Neural cell (in vitro differentiated cells): ENCODE results near the gene MYLIP. TPM values are rescaled to one million over a fixed set of nuclear protein-coding genes. Genes with fewer than 3 reads are reported as not detected.

Experiments used
- H2AFZ ChIP-seq: fragments of 200-600, 300-800 bp; sonication (generic), shearing (Covaris generic); 2 replicates; pipeline ENCODE4 v1.6.0; 2014; ENCODE audit warnings: low read depth, mild to moderate bottlenecking, antibody characterized with exemption, low read length, moderate library complexity
- H3F3A ChIP-seq: fragments of 200-600 bp; shearing (Covaris generic); 2 replicates; pipeline ENCODE4 v1.6.1; 2016; ENCODE audit warnings: mild to moderate bottlenecking, moderate library complexity, mixed read lengths, antibody characterized with exemption, low read length; ENCODE audit not compliant: insufficient read depth, poor library complexity, severe bottlenecking
- H3K27ac ChIP-seq: fragments of 200-600, 300-800 bp; sonication (generic), shearing (Covaris generic); 2 replicates; pipeline ENCODE4 v1.5.1; 2014; ENCODE audit warnings: mild to moderate bottlenecking, low read length, moderate library complexity
- H3K27me3 ChIP-seq: fragments of 300-800, 200-600 bp; sonication (generic), shearing (Covaris generic); 2 replicates; pipeline ENCODE4 v1.6.0; 2014; ENCODE audit warnings: mild to moderate bottlenecking, low read depth, low read length, moderate library complexity; ENCODE audit not compliant: insufficient read depth
- H3K36me3 ChIP-seq: fragments of 300-800, 200-600 bp; sonication (generic), shearing (Covaris generic); 2 replicates; pipeline ENCODE4 v1.5.1; 2014; ENCODE audit warnings: mild to moderate bottlenecking, antibody characterized with exemption, low read length, moderate library complexity; ENCODE audit not compliant: insufficient read depth
- H3K4me2 ChIP-seq: fragments of 300-800, 200-600 bp; sonication (generic), shearing (Covaris generic); 2 replicates; pipeline ENCODE4 v1.6.0; 2014; ENCODE audit warnings: mild to moderate bottlenecking, low read length
- H3K4me3 ChIP-seq: fragments of 300-800, 200-600 bp; sonication (generic), shearing (Covaris generic); 2 replicates; pipeline ENCODE4 v1.5.1; 2014; ENCODE audit warnings: mild to moderate bottlenecking, low read length, moderate library complexity
- H3K79me2 ChIP-seq: fragments of 200-600 bp; shearing (Covaris generic); replicated peaks from 2 replicates; pipeline ENCODE4 v1.6.0; 2014; ENCODE audit warnings: mild to moderate bottlenecking, low read length, moderate library complexity; ENCODE audit not compliant: insufficient read depth
- H3K9ac ChIP-seq: fragments of 300-800, 200-600 bp; sonication (generic), shearing (Covaris generic); 2 replicates; pipeline ENCODE4 v1.6.1; 2016; ENCODE audit warnings: mild to moderate bottlenecking, low read length, mixed read lengths
- H3K9me2 ChIP-seq: fragments of 200-600 bp; shearing (Covaris generic); 2 replicates; pipeline ENCODE4 v1.6.1; 2016; ENCODE audit warnings: mild to moderate bottlenecking, low read length, mixed read lengths; ENCODE audit not compliant: insufficient read depth
- H3K9me3 ChIP-seq: fragments of 200-600, 300-800 bp; sonication (generic), shearing (Covaris generic); 2 replicates; pipeline ENCODE4 v1.6.1; 2016; ENCODE audit warnings: mild to moderate bottlenecking, mixed run types, low read length, moderate library complexity, mixed read lengths
- H4K20me1 ChIP-seq: fragments of 200-600 bp; shearing (Covaris generic); 2 replicates; pipeline ENCODE4 v1.6.1; 2016; ENCODE audit warnings: mild to moderate bottlenecking, mixed run types; ENCODE audit not compliant: insufficient read depth
- EP300 ChIP-seq: fragments of 450-650 bp; conservative IDR thresholded peaks from 2 replicates; pipeline ENCODE4 v1.6.1; 2014; ENCODE audit warnings: antibody characterized with exemption, mild to moderate bottlenecking, moderate library complexity; ENCODE audit not compliant: poor library complexity, severe bottlenecking
- EZH2 ChIP-seq: fragments of 200-600, 300-800 bp; shearing (Covaris generic), sonication (generic); IDR thresholded peaks from 2 replicates; pipeline ENCODE4 v1.6.1; 2014; ENCODE audit warnings: antibody characterized with exemption, low read length, borderline replicate concordance, mild to moderate bottlenecking; ENCODE audit not compliant: insufficient read depth, poor library complexity, severe bottlenecking
- MXI1 ChIP-seq: fragments of 450-650 bp; conservative IDR thresholded peaks from 2 replicates; pipeline ENCODE4 v1.6.1; 2014; ENCODE audit warnings: antibody characterized with exemption, mild to moderate bottlenecking; ENCODE audit not compliant: poor library complexity, severe bottlenecking
- POLR2AphosphoS5 ChIP-seq: IDR thresholded peaks from 2 replicates; pipeline ENCODE4 v1.6.1; 2012
- RAD21 ChIP-seq: fragments of 450-650 bp; conservative IDR thresholded peaks from 2 replicates; pipeline ENCODE4 v1.6.1; 2014; ENCODE audit warnings: antibody characterized with exemption, mild to moderate bottlenecking, moderate library complexity
- REST ChIP-seq: IDR thresholded peaks from 2 replicates; pipeline ENCODE4 v1.6.1; 2012; ENCODE audit warnings: borderline replicate concordance
- SMC3 ChIP-seq: fragments of 450-650 bp; conservative IDR thresholded peaks from 2 replicates; pipeline ENCODE4 v1.6.1; 2014; ENCODE audit warnings: antibody characterized with exemption, mild to moderate bottlenecking, moderate library complexity; ENCODE audit not compliant: poor library complexity
- TAF1 ChIP-seq: IDR thresholded peaks from 2 replicates; pipeline ENCODE4 v1.6.1; 2012; ENCODE audit warnings: low read depth
- polyA plus RNA-seq: library from polyadenylated mRNA; depleted of rRNA; stranded (reverse); fragments of >200 nt; gene quantifications from 2 replicates; pipeline ENCODE4 v1.2.3, GENCODE V29; 2014
- TF ChIP-seq, protein P1 (sequence below): fragments of 450-650 bp; IDR thresholded peaks from 2 replicates; pipeline ENCODE4 v1.5.1; 2014; ENCODE audit warnings: antibody characterized with exemption, mild to moderate bottlenecking, moderate library complexity; ENCODE audit not compliant: poor library complexity, severe bottlenecking

The MYLIP gene
- polyA plus RNA-seq, 1 donor from 2014 or later = 8.1 TPM

- Histone ChIP-seq H3K27me3 (no peaks in the 10 kb centered on the region), H3K9me2 (no peaks in the 10 kb centered on the region), H3K79me2 (no peaks in the 10 kb centered on the region), H2AFZ (no peak overlapping the region), H4K20me1 (no peaks in the 10 kb centered on the region), H3K27ac (no peak overlapping the region), H3F3A (no peaks in the 10 kb centered on the region), H3K9me3 (no peaks in the 10 kb centered on the region), H3K4me2 (no peak overlapping the region), H3K4me3 (no peak overlapping the region), H3K9ac (no peak overlapping the region), H3K36me3 (no peaks in the 10 kb centered on the region)
- no peak for TF ChIP-seq REST
- no peak for TF ChIP-seq SMC3
These were observed 26.0 kb downstream of the MYLIP start for GRCh38 chr6:16154904-16155303.

DNA sequence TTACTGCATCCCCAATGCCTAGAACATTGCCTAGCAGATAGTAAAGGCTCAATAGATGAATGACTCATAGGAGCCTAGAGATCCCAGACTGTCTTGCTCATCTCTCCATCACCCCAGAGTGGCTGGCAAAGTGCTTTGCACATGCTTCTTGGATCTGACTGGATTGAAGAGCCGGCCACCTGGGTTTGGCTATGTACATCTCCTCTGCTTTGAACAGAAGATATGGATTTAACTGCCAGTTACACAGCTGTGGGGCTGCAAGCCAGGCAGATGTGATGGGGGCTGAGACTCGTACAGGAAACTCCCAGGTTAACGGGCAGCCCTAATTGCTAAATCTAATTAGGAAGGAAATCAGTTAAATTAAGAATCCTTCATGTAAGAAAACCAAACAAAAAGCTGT lies 28.6 kb downstream of the MYLIP start:
- Histone ChIP-seq H3K9me2 (no peaks in the 10 kb centered on the region), H3K9ac (no peak overlapping the region), H3K4me2 (no peak overlapping the region), H3F3A (no peaks in the 10 kb centered on the region), H3K27me3 (no peaks in the 10 kb centered on the region), H3K27ac (no peak overlapping the region), H3K79me2 (no peaks in the 10 kb centered on the region), H3K36me3 (no peaks in the 10 kb centered on the region), H3K4me3 (no peak overlapping the region), H4K20me1 (no peaks in the 10 kb centered on the region), H2AFZ (no peak overlapping the region), H3K9me3 (no peaks in the 10 kb centered on the region)
- TF ChIP-seq POLR2AphosphoS5 = no peak
- no peak for TF ChIP-seq REST
- no peak for TF ChIP-seq TAF1
- TF ChIP-seq MXI1 = no peak
- no peak for TF ChIP-seq EZH2
- no peak for TF ChIP-seq SMC3
- TF ChIP-seq EP300 = no peak
- no peak for TF ChIP-seq RAD21
- TF ChIP-seq, protein P1, sequence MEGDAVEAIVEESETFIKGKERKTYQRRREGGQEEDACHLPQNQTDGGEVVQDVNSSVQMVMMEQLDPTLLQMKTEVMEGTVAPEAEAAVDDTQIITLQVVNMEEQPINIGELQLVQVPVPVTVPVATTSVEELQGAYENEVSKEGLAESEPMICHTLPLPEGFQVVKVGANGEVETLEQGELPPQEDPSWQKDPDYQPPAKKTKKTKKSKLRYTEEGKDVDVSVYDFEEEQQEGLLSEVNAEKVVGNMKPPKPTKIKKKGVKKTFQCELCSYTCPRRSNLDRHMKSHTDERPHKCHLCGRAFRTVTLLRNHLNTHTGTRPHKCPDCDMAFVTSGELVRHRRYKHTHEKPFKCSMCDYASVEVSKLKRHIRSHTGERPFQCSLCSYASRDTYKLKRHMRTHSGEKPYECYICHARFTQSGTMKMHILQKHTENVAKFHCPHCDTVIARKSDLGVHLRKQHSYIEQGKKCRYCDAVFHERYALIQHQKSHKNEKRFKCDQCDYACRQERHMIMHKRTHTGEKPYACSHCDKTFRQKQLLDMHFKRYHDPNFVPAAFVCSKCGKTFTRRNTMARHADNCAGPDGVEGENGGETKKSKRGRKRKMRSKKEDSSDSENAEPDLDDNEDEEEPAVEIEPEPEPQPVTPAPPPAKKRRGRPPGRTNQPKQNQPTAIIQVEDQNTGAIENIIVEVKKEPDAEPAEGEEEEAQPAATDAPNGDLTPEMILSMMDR = no peak
